ENCODE results near the gene GRM7.

GRM7 gene

DNA sequence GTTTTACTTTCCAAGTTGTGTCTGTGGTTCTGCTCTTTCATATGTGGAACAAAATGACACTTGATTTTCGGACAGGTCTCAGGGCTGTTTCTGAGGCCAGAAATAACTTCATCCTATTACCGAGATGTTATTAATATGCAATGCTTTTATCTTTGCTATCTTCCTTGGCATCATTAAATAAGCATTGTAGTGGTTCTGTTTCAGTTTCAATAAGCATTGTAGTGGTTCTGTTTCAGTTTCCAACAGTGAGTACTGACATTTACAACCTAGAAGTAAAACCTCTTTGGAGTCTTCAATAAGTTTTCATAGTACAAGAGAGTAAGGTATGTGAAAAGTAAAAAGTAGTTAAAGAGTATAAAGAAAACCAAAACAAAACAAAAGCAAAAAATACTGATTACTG is 746.2 kb downstream of the GRM7 start:
- DNase-seq, result no peak

DNA sequence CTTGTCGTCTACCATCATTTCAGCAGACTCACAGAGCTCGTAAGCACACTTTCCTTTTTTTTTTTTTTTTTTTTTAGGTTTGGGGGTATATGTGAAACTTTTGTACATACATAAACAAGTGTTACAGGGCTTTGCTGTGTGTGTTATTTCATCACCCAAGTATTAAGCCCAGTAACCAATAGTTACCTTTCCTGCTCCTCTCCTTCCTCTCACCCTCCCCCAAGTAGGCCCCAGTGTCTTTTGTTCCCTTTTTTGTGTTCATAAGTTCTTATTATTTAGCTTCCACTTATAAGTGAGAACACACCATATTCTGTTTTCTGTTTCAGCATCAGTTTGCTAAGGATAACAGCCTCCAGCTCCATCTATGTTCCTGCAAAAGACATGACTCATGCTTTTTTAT is 746.8 kb downstream of the GRM7 start:
- no peak for DNase-seq

DNA sequence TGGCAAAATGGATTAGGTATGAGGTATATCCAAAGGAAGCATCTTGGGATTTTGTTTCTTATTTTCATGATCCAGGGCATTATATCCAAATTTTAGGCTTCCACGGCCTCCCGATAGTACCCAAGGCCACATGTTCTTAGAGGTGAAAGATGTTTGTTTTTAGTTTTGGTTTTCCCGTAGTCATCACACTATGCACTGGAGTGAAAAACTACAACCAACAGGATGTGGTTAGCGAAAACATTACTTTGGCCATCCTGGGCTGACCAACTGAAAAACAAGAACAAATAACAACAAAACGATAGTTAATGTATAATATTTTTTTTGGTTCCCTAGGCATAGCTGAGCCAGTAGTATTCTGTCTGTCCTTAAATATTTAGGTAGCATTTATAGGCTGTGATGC is 749.7 kb downstream of the GRM7 start:
- no peak for DNase-seq

DNA sequence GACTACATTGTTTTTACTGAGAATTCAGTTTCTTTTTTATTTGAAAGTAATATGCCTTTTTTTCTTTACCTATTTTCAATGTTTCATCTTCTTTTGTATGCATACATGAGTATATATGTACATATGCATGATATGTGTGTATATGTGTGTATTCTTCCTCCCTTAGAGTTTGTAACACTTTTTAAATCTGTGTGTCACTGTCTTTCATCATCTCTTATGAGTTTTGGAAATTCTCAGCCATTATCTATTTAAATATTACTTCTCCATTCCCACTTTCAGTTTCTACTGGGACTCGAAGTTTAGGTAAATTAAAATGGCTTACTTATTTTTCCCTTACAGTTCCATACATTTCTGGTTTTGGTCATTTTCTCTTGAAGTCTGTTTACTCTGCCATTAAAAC is 754.1 kb downstream of the GRM7 start:
- DNase-seq, result no peak

DNA sequence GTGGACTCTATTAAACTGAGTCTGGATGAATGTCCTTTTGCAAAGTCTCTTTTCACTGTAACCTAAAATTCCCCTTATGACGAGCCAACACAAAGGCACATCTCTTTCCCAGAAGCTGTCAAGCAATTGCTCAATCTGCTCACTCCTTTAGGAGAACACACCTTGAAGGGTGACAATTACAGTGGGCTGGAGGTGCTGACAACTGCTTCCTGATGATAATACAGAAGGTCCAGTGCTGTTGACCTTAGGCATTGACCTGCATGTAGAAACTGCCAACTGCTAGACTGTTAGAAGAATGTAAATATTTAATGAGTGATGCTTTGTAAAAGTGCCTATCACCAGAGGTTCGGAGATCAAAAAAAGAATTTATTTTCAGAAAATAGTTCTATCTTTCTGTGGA is 757.7 kb downstream of the GRM7 start:
- no peak for DNase-seq

DNA sequence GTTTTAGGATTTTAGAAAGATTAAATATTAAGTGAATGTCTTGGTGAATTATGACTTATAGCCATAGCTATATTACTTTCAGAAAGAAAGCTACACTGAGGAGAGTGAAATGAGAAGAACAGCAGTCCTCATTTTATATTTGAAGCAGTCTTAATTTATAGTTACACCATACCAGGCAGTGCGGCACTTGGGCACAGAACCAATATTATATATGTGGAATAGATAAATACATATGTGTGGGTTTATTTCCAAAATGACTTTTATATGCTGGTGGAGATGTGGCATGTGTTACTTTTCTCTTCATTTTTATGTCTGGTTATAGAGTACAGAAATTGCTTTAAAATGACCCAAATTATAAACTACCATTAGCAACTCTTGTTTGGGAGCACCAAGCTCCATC is 759.5 kb downstream of the GRM7 start:
- no peak for DNase-seq

DNA sequence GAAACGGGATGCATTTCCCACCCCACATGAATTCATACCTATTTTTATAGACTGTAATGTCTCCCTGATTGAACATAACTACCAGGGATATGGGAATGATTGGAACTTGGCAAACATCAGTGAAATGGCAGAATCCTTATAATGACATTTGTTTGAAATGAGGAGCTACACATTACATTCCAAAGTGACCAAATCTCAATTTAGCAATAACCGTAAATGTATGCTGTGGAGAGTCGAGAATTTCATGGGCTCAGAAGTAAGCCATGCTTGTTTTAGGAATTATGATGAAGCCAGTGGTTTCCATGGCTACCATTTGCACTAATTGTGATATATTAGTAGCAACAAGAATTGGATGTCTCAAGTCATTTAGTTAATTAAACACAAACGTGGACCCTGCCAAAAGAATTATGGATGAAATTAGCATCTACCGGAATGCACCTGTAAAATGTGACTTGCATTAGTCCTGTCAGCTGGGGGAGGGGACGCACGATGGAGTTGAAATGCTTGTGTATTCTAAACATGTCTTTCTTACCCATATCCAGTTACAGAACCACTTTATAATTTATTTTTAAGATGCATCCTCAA is 760.2 kb downstream of the GRM7 start:
- no peak for DNase-seq

DNA sequence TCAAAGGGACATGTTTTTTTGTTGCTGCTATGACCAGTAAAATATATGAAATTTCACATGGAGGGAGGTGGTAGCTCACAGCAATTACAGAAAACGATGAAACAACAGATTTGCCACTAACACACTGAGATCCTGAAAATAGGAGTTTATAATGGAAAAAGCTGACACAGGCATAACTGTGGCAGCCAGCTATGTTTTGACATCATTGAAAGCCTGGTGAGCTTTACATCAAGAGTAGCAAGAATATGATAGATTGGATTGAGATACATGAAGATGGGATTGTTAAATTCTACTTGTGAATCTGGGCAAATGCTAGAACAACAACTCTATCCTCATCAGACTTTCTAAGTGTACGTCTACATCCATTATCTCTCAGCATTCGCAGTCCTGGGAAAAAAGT is 760.7 kb downstream of the GRM7 start:
- DNase-seq, result no peak

DNA sequence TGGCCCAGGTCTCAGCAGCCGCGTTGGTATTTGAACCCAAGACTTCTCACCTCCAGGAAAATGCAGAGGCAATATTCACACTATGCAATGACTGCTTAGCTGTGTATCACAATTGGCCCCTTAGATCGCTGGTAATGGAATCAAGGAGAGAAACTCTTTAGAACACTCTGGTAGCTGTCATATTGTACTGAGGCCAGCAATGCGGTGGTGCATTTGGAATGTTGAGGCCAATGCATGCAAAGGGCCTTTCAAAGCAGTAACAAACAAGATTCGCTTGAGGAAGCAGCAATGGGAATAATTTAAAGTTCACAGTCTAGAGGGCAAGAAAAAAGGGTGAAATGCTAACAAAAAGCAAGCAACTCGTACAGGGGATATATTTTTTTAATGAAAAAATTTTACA is 764.1 kb downstream of the GRM7 start:
- DNase-seq, result no peak

DNA sequence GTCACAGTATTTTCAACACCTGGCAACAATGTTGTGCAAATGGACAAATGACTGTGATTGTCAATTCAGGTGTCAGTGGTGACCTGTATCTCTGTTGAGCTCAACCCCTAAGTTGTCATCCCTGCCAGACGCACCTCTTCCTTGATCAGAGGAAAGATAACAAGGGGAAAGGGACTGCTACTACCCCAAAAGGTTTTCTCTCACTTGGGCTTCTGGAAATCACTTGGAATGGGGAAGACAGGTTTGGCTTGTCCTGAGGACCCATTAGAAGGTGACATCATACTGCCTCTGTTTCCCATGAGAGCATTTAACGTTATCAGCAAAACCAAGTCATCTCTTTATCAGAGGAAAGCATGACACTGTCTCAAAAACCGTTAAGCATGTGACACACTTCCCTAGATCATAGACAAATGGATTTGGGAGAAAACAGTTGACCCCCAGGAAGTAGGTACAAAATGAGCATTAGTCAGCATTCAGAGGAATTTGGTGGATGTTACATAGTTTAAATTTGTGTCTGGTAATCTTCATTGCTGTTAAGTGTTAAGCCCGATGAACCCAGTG is 769.5 kb downstream of the GRM7 start:
- no peak for DNase-seq

DNA sequence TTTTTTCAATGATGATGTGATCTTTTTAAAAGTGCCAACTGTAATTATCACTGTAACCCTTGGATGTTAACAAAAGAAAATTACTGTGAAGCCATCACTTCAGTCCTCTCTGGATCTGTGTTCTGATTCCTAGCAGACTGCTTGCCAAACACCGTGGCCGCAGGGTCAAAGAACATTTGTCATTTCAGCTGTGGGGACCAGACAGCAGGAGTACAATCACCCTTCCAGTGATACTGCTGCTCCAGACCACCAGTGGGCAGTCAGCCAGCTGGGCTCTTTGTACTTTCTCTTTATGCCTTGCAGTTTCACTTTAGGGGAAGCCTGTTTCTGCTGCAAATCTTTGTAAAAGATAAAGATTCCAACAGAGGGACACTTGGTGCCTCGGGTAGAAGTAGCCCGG is 770.0 kb downstream of the GRM7 start:
- DNase-seq, result no peak

DNA sequence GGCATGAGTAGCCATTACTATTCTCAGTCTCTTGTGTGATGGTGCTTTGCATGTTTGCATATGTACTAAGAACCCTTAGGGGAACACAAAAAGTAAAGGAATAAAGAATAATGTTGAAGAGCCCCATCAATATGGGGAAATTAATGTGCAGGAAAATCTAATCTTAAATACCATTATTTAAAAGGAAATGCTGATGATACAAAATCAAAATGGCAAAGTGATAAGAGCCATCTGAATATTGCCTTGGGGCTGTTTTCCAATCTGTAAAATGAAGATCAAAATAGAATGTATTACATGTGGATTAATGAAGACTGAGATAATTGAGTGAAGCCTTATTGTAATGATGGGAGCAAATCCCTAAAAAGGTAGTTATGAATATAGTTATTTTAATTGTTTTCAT is 771.4 kb downstream of the GRM7 start:
- DNase-seq, result no peak

DNA sequence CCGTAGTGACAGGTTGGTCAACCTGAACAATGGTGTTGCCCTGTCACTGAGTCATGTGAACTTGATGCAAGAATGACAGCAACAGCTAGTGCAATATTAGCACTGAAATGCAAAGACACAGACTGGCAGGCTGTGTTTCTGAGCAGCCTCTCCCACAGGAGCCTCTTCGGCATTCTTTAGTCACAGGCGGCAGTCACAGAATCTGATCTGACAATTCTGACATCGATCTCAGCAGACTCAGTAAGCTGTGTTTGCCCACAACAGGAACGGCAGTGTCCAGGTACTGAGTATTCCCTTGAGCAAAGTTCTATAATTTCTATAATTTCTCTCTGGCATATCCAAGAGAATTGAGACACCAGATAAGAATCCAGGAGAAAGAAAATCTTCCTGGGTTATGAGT is 776.8 kb downstream of the GRM7 start:
- DNase-seq, result no peak

DNA sequence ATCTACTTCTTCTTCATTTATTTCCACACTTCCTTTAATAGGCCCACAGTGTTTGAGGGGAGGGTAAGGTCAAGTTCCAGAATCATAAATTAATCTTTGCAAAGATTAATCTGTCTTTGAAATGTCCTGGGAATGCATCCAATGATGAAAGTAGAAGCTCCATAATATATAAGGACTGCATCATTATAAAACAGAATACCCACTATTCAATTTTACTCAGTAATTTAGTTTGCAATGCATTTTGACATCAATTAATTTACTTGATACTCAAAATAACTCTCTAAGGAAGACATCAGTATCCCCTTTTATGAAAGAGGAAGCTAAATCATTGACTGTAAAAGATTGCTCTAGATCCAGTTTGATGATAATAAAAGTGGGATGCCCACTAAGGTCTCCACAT is 777.2 kb downstream of the GRM7 start:
- DNase-seq, result no peak

DNA sequence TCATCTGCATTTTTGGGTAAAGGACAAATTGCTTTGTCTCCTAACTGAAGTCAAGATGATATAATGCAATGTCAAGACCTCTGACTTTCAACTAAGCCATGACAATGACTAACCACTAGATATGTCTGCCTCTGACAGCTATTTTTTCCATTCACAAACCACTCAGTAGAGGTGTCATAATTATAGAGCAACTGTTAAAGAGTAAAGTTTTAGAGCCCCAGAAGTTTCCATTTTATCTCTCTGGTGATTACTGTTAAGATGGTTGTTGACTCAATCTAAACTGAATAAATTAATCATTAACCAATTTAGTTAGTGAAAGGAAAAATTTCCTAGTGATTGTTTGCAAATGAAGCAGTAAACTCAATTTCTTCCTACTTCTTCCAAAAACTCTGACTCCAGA is 779.9 kb downstream of the GRM7 start:
- no peak for DNase-seq

DNA sequence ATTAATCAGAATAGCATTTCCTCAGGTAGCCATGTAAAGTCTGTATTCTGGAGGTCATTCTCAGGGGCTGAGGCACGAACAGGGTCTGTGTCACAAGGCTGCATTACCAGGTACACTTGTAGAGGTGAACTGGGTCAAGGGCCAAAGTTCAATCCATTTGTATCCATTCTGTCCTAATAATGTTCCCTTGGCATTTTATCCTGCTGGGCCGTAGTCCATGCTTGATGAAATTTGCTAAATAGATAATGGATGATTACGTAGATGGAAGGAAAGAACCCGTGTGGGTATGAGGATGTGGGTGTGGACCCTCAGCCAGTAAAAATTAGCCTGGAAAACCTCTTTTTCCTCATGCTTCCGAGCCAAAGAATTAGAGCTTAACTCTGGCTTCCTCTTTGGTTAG is 785.9 kb downstream of the GRM7 start:
- DNase-seq, result no peak

DNA sequence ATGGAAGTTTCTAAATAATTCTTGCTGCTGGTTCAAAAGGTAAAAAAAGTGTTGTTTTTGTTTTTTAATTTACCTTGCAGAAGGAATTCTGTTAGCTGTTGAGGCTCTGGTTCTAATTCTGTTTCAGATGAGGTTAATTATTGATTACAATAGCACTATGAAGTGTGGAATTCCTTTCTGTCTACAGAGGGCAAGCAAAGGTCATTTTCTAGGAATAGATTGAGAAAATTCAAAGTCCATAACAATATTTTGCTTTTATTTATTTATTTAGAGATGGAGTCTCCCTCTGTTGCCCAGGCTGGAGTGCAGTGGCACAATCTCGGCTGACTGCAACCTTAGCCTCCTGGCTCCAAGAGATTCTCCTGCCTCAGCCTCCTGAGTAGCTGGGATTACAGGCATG is 789.6 kb downstream of the GRM7 start:
- no peak for DNase-seq

DNA sequence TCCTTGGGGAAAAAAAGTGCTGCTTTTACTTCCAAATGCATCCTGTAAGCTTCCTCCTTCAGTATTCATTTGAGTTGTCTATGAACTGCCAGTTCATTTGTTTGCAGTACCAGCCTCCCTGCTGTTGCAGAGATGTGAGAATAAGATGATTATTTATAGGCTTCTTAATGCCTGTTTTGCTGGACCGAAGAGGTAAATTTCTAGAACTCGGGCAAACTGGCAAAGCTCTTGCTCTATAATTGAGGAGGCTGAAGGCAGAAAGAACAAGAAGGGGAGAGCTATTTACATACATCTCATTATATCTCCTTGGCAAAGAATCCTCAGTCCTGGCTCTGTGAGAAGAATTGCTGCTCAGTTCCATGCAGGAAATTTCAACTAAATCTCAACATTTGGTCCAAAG is 790.4 kb downstream of the GRM7 start:
- DNase-seq, result no peak

DNA sequence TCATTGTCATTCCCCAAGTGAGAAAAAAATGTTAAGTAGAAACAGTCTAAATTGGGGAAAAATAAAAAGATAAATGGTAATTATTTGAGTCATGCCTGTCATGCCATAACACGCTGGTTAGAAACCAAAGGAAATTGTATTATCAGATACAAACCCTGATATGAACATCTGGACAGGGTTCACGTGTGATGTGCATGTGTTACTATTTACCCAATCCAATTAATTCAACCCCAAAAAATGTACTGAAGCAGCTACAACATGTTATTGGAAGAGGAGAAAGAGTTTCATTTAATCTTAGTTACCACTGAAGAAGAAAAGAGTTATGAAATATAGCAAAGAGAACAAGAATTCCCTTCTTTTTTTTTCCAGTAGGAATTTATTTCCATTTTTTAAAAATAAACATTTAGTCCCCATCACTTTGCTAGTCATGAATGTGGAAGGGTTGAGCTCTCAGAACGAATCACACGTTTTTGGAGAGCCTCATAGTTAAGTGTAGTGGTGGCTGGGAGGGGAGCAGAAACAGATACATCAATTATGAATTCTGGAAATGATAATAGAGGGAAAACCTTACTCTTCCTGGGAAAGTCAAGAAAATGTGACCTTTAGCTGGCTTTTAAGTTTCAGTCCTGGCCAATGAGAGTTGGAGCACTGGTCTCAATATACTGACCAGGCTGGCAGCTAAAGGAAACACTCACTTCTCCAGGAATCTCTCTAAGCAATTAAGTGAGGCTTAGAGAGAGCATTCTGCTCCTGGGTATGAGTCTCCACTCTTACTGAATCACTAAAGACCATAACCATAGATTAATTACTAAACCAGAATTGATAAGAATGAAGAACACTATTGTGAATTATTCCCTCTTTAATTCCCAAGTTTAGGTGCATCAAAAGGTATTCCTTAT is 796.5 kb downstream of the GRM7 start:
- no peak for DNase-seq

DNA sequence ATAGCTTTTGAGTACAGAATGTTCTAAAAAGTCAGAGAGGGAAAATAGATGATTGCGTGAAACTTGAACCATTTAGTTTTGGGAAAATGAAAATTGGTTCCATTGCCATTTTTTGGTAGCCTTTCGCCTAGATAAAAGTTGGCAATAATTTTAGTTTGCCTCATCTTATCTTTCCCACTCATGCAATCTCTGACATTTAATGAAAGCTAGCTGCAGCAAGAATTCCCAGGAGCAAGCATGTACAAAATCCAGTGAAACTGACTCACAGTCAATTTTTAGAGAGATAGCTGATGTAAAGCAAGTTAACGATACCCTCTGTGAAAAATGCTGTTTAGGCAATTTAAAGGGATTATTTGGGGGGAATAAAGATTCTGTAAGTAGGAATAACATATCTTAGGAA is 797.4 kb downstream of the GRM7 start:
- DNase-seq, result no peak

DNA sequence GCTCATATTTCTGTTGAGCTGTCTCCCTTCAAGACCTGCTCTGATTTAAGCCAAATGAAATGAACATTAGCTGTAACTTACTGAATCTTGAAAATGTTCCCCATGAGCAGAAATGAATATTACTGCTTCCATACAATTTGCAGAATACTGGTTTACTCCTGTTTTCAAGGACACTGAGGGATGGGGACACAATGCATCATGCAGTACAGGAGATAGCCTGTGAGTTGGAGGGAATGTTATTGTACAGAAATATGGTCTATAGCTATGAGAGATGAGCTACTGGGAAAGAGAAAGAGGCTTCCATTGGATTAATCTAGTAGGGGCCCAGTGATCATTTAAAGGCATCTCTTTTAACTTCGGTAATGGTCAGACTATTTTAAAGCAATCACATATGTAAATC is 798.2 kb downstream of the GRM7 start:
- DNase-seq, result no peak

DNA sequence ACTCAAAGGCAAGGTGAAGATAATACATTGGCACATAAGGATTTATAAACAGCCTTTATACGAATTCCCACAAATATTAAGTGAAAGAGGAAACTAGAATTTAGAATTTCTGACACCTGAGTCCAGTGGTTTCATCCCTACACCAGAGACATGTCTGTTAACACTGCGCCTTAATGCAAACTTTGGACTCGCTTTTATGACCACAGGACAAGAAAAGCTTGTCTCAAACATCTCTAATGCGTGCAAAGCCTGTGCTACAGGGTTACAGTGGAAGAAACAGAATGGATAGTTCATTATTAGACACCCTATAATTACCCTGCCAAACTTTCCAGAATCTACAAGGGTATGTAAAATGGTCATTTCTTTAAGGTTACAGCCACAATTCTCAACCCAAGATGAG is 802.9 kb downstream of the GRM7 start:
- no peak for DNase-seq

DNA sequence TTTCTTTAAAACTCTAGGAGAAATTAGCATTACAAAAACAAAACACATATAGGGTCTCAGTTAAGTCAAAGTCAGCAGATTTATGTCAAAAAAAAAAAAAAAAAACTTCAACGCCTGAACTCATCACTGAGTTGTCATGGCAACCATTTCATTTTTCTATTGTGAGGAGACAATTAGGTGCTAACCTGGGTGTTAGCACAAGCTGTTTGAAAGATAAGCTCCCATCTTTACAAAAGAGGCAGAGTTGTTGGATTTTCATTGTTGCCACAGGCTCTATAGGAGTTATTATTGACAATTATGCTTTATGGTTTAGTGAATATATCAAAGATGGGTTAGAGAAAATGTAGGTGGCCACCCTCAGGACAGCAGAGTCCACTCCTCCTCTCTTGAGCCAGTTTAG is 806.9 kb downstream of the GRM7 start:
- no peak for DNase-seq

DNA sequence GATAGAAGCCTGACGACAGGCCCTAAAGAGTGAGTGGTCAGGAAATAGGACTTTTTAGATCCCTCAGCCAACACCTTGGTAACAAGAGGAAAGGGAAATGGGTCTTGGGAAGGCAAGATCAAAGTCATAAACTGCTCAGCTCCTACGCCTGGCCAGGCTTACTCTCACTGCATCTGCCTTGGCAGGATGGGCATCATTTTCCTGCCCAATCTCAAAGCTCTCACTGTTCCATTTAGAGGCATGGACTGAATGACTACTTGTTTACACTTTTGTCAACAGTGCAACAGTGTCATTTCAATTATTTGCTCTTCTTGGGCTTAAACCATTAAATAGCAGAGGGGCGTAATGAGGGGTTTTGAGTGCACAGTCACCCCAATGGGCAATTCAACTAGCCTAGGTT is 808.7 kb downstream of the GRM7 start:
- DNase-seq, result no peak

DNA sequence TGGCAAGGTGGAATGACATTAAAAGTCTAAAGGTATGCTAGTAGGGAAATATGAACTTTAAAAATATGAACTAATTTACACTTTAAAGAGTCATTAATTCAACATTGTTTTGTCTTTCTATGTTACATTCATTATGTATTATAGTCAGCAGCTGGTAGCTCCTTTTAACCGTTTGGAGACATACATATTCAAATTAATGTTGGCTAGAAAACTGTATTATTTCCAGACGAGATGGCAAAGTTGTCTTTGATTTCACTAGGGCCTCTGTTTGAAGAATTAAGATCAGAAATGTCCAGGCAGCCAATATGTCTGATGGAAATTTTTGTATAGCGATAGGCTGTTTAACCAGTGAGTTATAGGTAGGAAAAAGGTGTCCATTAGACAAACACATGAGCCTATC is 817.6 kb downstream of the GRM7 start:
- DNase-seq, result no peak

Data from CD4-positive, alpha-beta T cell treated with Interleukin-4 for 1 hour (primary cell).